Transverse colon (tissue), 4 donors: Measurements from ENCODE around the gene SCN9A. TPM values are rescaled to one million over a fixed set of nuclear protein-coding genes. Genes with fewer than 3 reads are reported as not detected.
"Not testable (repeated sequence)": the region's sequence is repeated elsewhere in the genome, so short reads cannot be mapped to it uniquely, and the experiment has no call there.

ENCODE experiments used
- DNase-seq: peaks from one replicate; pipeline ENCODE4 v3.0.0-alpha.2; 2019
- H3K27ac ChIP-seq, 4 donors: fragments of 200-600 bp; sonication (generic); 2 replicates each; pipeline ENCODE4 v1.5.1; 2016 to 2018; ENCODE audit warnings: inconsistent platforms in 4 of 4
- H3K27me3 ChIP-seq: fragments of 200-600 bp; sonication (generic); 2 replicates; pipeline ENCODE4 v1.5.1; 2017; ENCODE audit warnings: inconsistent platforms
- H3K36me3 ChIP-seq, 4 donors: fragments of 200-600 bp; sonication (generic); 2 replicates each; pipeline ENCODE4 v1.5.1; 2017 to 2019; ENCODE audit warnings: inconsistent platforms in 4 of 4
- H3K4me1 ChIP-seq, 4 donors: fragments of 200-600 bp; sonication (generic); 2 replicates each; pipeline ENCODE4 v1.5.1; 2017 to 2020; ENCODE audit warnings: inconsistent platforms in 4 of 4
- H3K4me3 ChIP-seq, 4 donors: fragments of 200-600 bp; sonication (generic); 1 replicate in 1 of 4; 2 replicates in 3 of 4; pipeline versions ENCODE4 v1.5.1 to v1.6.1; 2017 to 2019; ENCODE audit warnings: inconsistent platforms in 4 of 4
- H3K9me3 ChIP-seq, 2 donors: fragments of 200-600 bp; sonication (generic); 2 replicates each; pipeline ENCODE4 v1.5.1; 2017 to 2019; ENCODE audit warnings: inconsistent platforms in 2 of 2
- EP300 ChIP-seq: sonication (generic); formaldehyde crosslinking; IDR thresholded peaks from one replicate; pipeline ENCODE4 v1.6.1; 2017; ENCODE audit warnings: antibody characterized with exemption, low read depth
- POLR2A ChIP-seq: fragments of 450-650 bp; IDR thresholded peaks from one replicate; pipeline ENCODE4 v1.6.1; 2016; ENCODE audit warnings: antibody characterized with exemption, mild to moderate bottlenecking, moderate library complexity
- POLR2AphosphoS5 ChIP-seq, 3 donors: sonication (generic); formaldehyde crosslinking; IDR thresholded peaks; one replicate each; pipeline ENCODE4 v1.6.1; 2016; ENCODE audit warnings: antibody characterized with exemption in 3 of 3
- WGBS, 2 donors: methylation state at CpG; one replicate each; pipeline ENCODE4 v1.1.5; 2018; ENCODE audit warnings: low coverage in 1 of 2; 5-methylcytosine and 5-hydroxymethylcytosine counted together
- in situ Hi-C, 4 donors: fragments of 200-750 bp; cut with MboI; loops; one replicate each; pipeline versions ENCODE4 v1.15.0 to v1.15.1; 2017; ENCODE audit warnings: low sequenced_read_pairs in 3 of 4, low pct_ligation_motif_present in 1 of 4, low pct_unique_long_range_greater_than_20kb in 1 of 4
- intact Hi-C: fragments of 100-400 bp; cut with DNase I; formaldehyde crosslinking; loops from one replicate; pipeline ENCODE4 v1.15.1; 2023; ENCODE audit warnings: low total_unique reads
- total RNA-seq, 4 donors: library from RNA; depleted of rRNA; stranded (reverse); fragments of >200 nt; gene quantifications; one replicate each; pipeline ENCODE4 v1.1.0, GENCODE V29; 2016
- TF ChIP-seq, protein P1 (sequence below), 5 experiments: fragments of 200-600 bp in 3 of 5; fragments of 450-650 bp in 2 of 5; sonication (generic) in 3 of 5; IDR thresholded peaks; 1 replicate in 2 of 5; 2 replicates in 3 of 5; pipeline ENCODE4 v1.5.1; 2016 to 2017; ENCODE audit warnings: antibody characterized with exemption in 5 of 5, inconsistent platforms in 3 of 5, mild to moderate bottlenecking in 2 of 5, moderate library complexity in 1 of 5

The SCN9A gene
- total RNA-seq, 4 donors from 2014 or later, result 13.1 to 35.8 (median 24.5) TPM

DNA sequence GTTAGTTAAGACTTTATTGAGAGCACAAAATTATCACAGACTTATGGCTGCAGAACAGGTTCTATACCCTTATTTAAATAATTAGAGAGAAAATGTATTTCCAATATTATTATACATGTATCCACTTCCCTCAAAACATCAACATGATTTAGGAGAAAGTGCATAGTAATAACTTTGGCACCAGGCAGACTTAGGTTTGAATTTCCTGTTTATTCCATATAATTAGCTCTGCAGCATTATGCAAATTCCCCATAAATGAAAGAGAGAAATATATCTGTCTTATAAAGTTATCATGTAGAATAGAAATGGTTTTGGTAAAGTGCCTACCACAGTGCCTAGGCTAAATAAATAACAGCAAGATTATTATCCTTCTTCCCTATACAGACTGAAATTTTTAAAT is 15.3 kb downstream of the SCN9A start:
- in situ Hi-C loops (no loop called here), intact Hi-C loops (no loop called here)
- no peaks in the 10 kb centered on the region for H3K9me3 ChIP-seq
- no peak overlapping the region for H3K4me3 ChIP-seq
- TF ChIP-seq, protein P1, sequence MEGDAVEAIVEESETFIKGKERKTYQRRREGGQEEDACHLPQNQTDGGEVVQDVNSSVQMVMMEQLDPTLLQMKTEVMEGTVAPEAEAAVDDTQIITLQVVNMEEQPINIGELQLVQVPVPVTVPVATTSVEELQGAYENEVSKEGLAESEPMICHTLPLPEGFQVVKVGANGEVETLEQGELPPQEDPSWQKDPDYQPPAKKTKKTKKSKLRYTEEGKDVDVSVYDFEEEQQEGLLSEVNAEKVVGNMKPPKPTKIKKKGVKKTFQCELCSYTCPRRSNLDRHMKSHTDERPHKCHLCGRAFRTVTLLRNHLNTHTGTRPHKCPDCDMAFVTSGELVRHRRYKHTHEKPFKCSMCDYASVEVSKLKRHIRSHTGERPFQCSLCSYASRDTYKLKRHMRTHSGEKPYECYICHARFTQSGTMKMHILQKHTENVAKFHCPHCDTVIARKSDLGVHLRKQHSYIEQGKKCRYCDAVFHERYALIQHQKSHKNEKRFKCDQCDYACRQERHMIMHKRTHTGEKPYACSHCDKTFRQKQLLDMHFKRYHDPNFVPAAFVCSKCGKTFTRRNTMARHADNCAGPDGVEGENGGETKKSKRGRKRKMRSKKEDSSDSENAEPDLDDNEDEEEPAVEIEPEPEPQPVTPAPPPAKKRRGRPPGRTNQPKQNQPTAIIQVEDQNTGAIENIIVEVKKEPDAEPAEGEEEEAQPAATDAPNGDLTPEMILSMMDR (IDR thresholded peaks at IDR 0.05), result no peak
- TF ChIP-seq POLR2A (no peak), POLR2AphosphoS5 (IDR thresholded peaks at IDR 0.05) (no peak), EP300 (no peak)
- H3K27me3 ChIP-seq, result no peaks in the 10 kb centered on the region
- no peaks in the 10 kb centered on the region for H3K36me3 ChIP-seq
- no peak for DNase-seq
- no peaks in the 10 kb centered on the region for H3K4me1 ChIP-seq
- no peak overlapping the region for H3K27ac ChIP-seq

DNA sequence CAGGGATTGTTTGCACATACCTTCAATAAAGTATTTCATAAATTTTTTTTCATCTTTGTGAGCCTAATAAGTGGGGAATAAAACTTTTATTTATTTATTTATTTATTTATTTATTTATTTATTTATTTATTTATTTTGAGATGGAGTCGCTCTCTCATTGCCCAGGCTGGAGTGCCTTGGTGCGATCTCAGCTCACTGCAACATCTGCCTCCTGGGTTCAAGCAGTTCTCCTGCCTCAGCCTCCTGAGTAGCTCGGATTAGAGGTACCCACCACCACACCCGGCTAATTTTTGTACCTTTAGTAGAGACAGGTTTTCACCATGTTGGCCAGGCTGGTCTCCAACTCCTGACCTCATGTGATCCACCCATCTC is 17.8 kb downstream of the SCN9A start:
- H3K9me3 ChIP-seq, H3K4me3 ChIP-seq, H3K4me1 ChIP-seq, intact Hi-C loops, H3K36me3 ChIP-seq, H3K27ac ChIP-seq, DNase-seq, in situ Hi-C loops, H3K27me3 ChIP-seq: not testable (repeated sequence)
- WGBS, 2 donors, result 79 to 100% methylated on average over 2 to 4 of the region's 4 CpGs

DNA sequence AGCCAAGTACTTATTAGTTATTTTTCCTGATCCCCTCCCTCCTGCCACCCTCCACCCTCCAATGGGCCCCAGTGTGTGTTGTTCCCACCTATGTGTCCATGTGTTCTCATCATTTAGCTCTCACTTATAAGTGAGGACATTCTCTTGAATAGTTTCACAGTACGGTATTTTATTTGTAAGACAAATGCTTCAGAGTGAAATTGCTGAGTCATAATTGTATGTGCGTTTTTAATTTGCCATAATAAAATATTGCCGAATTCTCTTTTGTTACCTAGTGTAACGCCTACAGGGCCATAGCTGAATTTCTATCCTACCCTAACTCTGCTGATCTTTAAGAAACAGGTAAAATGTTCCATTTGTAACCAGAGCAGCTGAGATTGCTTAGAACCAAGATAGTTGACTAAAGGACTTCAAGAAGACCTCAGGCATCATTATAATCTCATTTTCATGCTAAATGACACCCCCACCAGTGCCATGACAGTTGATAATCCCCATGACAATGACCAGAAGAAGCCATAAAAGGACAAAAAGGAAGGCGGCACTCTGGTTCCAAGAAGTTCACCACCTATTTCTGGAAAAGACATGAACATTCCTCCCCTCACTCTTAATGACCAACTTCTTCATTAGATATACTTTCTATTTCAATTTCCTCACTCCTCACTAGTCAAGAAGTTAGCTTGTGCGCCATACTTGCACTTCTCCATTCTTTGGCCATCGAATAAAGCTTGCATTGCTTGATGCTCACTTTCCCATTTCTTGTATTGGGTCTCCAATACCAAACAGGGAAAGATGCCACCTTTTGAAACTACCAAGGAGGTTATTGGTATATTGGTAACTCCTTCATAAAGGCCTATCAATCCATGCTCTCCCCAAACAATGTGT is 18.4 kb downstream of the SCN9A start:
- DNase-seq, result no peak

DNA sequence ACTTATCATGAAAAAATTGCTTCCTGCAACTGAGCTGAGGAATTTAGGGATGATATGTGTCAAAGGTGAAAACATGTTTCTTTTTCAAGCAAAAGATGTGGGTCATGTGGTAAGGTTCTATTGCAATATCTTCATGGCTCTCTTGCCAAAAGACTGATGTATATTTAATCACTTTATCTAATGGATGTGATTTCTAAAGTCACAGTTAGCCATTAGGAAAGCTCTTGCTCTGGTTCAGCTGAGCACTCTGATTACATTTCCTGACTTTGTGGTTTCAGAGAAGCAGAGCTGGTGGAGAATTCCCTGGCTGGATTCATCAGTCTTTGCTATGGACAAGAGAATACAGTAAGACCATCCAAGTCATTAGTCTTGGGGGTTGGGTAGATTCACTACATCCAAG is 24.4 kb downstream of the SCN9A start:
- Histone ChIP-seq H3K27me3 (no peaks in the 10 kb centered on the region), H3K9me3 (no peaks in the 10 kb centered on the region), H3K27ac (no peak overlapping the region), H3K36me3 (no peaks in the 10 kb centered on the region), H3K4me3 (no peak overlapping the region), H3K4me1 (peaks cover 0 to 5% (median 0%) of the 10 kb centered on the region in 4 donors)
- DNase-seq, result no peak
- TF ChIP-seq POLR2A (no peak), POLR2AphosphoS5 (IDR thresholded peaks at IDR 0.05) (no peak), EP300 (no peak)
- TF ChIP-seq, protein P1 (IDR thresholded peaks at IDR 0.05), result no peak
- intact Hi-C loops, result no loop called here
- in situ Hi-C loops, result no loop called here

More for the DNA sequence above, 18.4 kb downstream of the SCN9A start:
- 75 to 83% methylated on average over 7 of the region's 7 CpGs for WGBS, 2 donors
- Histone ChIP-seq H3K36me3 (no peaks in the 10 kb centered on the region), H3K9me3 (no peaks in the 10 kb centered on the region), H3K27me3 (no peaks in the 10 kb centered on the region), H3K4me1 (no peaks in the 10 kb centered on the region), H3K4me3 (no peak overlapping the region), H3K27ac (no peak overlapping the region)
- TF ChIP-seq POLR2A, result no peak
- TF ChIP-seq POLR2AphosphoS5 (IDR thresholded peaks at IDR 0.05), result no peak
- TF ChIP-seq, protein P1 (IDR thresholded peaks at IDR 0.05), result no peak
- TF ChIP-seq EP300, result no peak
- in situ Hi-C loops (no loop called here), intact Hi-C loops (no loop called here)

DNA sequence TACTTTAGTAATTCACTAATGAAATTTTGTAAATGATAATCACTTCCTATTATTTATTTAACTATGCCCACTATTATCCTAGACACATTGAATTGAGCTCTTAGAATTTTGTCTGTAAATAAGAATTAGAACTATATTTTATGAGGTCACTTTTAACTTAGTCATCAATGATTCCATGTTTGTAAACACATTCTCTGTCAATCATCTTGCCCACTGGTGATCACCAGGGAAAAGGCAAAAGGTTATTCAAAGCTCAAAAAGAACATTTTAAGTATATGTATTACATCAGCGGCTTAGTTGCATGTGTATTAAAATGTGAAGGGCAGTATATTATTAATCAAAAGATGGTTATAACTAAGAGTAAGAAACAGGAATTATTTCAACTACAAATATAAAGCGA is 25.2 kb downstream of the SCN9A start:
- no peak for DNase-seq
- Histone ChIP-seq H3K36me3 (no peaks in the 10 kb centered on the region), H3K27ac (no peak overlapping the region), H3K4me3 (no peak overlapping the region), H3K9me3 (no peaks in the 10 kb centered on the region), H3K27me3 (no peaks in the 10 kb centered on the region), H3K4me1 (peaks cover 0 to 5% (median 0%) of the 10 kb centered on the region in 4 donors)
- intact Hi-C loops, result no loop called here
- in situ Hi-C loops, result no loop called here
- WGBS, 2 donors, result 92 to 97% methylated on average over 2 of the region's 2 CpGs
- no peak for TF ChIP-seq EP300
- no peak for TF ChIP-seq POLR2AphosphoS5 (IDR thresholded peaks at IDR 0.05)
- TF ChIP-seq, protein P1 (IDR thresholded peaks at IDR 0.05), result no peak
- no peak for TF ChIP-seq POLR2A
